ENCODE data around the gene VSTM5.

DNA sequence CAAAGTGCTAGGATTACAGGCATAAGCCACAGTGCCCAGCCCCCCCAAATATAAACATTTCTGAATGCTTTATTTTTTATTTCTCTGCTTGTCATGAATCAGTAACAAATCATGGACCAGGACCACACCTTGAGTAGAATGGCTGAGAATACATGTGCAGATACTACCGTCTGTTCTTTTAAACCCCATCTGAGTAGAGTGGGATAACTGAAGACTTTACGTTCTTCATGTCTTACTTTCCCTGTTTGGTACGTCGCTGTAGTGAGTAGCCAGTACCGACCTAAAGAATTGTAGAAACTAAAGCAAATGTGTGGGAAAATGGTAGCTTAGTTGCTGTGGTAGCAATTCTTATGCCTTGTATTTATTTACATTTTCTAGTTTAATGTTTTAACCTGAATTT lies 36.4 kb downstream of the VSTM5 start:
- TF ChIP-seq, protein P1, sequence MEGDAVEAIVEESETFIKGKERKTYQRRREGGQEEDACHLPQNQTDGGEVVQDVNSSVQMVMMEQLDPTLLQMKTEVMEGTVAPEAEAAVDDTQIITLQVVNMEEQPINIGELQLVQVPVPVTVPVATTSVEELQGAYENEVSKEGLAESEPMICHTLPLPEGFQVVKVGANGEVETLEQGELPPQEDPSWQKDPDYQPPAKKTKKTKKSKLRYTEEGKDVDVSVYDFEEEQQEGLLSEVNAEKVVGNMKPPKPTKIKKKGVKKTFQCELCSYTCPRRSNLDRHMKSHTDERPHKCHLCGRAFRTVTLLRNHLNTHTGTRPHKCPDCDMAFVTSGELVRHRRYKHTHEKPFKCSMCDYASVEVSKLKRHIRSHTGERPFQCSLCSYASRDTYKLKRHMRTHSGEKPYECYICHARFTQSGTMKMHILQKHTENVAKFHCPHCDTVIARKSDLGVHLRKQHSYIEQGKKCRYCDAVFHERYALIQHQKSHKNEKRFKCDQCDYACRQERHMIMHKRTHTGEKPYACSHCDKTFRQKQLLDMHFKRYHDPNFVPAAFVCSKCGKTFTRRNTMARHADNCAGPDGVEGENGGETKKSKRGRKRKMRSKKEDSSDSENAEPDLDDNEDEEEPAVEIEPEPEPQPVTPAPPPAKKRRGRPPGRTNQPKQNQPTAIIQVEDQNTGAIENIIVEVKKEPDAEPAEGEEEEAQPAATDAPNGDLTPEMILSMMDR (IDR thresholded peaks at IDR 0.05; ENCODE audit: insufficient read depth, low read length): no peak
- no peak for TF ChIP-seq POLR2AphosphoS5 (IDR thresholded peaks at IDR 0.05; ENCODE audit: low read depth)
- TF ChIP-seq, protein P2, sequence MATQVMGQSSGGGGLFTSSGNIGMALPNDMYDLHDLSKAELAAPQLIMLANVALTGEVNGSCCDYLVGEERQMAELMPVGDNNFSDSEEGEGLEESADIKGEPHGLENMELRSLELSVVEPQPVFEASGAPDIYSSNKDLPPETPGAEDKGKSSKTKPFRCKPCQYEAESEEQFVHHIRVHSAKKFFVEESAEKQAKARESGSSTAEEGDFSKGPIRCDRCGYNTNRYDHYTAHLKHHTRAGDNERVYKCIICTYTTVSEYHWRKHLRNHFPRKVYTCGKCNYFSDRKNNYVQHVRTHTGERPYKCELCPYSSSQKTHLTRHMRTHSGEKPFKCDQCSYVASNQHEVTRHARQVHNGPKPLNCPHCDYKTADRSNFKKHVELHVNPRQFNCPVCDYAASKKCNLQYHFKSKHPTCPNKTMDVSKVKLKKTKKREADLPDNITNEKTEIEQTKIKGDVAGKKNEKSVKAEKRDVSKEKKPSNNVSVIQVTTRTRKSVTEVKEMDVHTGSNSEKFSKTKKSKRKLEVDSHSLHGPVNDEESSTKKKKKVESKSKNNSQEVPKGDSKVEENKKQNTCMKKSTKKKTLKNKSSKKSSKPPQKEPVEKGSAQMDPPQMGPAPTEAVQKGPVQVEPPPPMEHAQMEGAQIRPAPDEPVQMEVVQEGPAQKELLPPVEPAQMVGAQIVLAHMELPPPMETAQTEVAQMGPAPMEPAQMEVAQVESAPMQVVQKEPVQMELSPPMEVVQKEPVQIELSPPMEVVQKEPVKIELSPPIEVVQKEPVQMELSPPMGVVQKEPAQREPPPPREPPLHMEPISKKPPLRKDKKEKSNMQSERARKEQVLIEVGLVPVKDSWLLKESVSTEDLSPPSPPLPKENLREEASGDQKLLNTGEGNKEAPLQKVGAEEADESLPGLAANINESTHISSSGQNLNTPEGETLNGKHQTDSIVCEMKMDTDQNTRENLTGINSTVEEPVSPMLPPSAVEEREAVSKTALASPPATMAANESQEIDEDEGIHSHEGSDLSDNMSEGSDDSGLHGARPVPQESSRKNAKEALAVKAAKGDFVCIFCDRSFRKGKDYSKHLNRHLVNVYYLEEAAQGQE (IDR thresholded peaks at IDR 0.05; ENCODE audit: insufficient replicate concordance, low read depth): no peak

All from HL-60 (cell line).